HL-60 (cell line): ENCODE data around the gene CABP2.
"Not testable (repeated sequence)": the region's sequence is repeated elsewhere in the genome, so short reads cannot be mapped to it uniquely, and the experiment has no call there.

Experiments
- DNase-seq, 2 experiments: peaks; one replicate each; pipeline ENCODE4 v3.0.0-alpha.2; 2010 to 2020; ENCODE audit warnings: low read depth in 1 of 2, low spot score in 1 of 2
- H3K27ac ChIP-seq: fragments of 250-450 bp; sonication (Bioruptor Pico); replicated peaks from 2 replicates; pipeline ENCODE4 v1.5.1; 2020; ENCODE audit warnings: mild to moderate bottlenecking, moderate library complexity
- H3K27me3 ChIP-seq: fragments of 250-450 bp; sonication (Bioruptor Pico); 2 replicates; pipeline ENCODE4 v1.5.1; 2021; ENCODE audit warnings: mild to moderate bottlenecking, moderate library complexity; ENCODE audit not compliant: insufficient read depth, poor library complexity, severe bottlenecking
- H3K4me3 ChIP-seq: replicated peaks from 2 replicates; pipeline ENCODE4 v1.5.1; 2011; ENCODE audit warnings: mild to moderate bottlenecking, control low read depth, low read length; ENCODE audit not compliant: insufficient read depth
- CTCF ChIP-seq: IDR thresholded peaks from one replicate; pipeline ENCODE4 v1.5.1; 2011; ENCODE audit warnings: low read length, control low read depth, inconsistent platforms; ENCODE audit not compliant: insufficient read depth
- GABPA ChIP-seq: IDR thresholded peaks from 2 replicates; pipeline ENCODE4 v1.6.1; 2012; ENCODE audit warnings: low read depth
- POLR2AphosphoS5 ChIP-seq: IDR thresholded peaks from 2 replicates; pipeline ENCODE4 v1.6.1; 2012; ENCODE audit warnings: low read depth
- REST ChIP-seq: IDR thresholded peaks from 2 replicates; pipeline ENCODE4 v1.6.1; 2012; ENCODE audit warnings: low read depth; ENCODE audit not compliant: insufficient replicate concordance
- SPI1 ChIP-seq: IDR thresholded peaks from 2 replicates; pipeline ENCODE4 v1.6.1; 2012; ENCODE audit warnings: low read depth, mild to moderate bottlenecking, borderline replicate concordance

CABP2 gene

DNA sequence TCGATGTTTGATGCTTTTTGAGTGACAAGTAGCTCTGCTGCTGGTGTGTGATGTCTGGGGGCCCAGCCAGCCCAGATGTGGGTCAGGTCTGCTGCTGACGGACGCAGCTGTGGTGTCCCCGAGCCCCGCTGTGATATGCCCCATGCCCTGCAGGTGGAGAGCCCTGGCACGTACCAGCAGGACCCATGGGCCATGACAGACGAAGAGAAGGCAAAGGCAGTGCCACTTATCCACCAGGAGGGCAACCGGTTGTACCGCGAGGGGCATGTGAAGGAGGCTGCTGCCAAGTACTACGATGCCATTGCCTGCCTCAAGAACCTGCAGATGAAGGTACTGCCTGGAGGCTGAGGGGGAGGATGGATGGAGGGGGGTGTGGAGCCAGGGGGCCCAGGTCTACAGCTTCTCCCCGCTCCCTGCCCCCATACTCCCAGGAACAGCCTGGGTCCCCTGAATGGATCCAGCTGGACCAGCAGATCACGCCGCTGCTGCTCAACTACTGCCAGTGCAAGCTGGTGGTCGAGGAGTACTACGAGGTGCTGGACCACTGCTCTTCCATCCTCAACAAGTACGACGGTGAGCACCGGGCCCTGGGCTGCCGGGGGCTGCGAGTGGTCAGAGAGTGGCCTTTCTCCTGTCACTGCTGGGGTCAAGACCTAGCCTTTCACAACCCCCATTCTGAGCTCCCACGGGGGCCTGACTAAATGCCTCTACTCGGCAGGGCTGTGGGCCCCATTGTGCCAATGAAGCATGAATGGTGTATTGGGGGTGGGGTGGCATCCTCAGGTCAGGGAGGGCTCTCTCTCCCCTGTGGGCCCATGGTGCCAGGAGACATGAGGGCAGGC, 33.1 kb downstream of the CABP2 start:
- no peak overlapping the region for H3K27ac ChIP-seq
- H3K27me3 ChIP-seq: no peaks in the 10 kb centered on the region
- DNase-seq: no peak
- TF ChIP-seq GABPA (no peak), CTCF (no peak), REST (no peak), POLR2AphosphoS5 (no peak), SPI1 (no peak)
- H3K4me3 ChIP-seq: no peak overlapping the region

DNA sequence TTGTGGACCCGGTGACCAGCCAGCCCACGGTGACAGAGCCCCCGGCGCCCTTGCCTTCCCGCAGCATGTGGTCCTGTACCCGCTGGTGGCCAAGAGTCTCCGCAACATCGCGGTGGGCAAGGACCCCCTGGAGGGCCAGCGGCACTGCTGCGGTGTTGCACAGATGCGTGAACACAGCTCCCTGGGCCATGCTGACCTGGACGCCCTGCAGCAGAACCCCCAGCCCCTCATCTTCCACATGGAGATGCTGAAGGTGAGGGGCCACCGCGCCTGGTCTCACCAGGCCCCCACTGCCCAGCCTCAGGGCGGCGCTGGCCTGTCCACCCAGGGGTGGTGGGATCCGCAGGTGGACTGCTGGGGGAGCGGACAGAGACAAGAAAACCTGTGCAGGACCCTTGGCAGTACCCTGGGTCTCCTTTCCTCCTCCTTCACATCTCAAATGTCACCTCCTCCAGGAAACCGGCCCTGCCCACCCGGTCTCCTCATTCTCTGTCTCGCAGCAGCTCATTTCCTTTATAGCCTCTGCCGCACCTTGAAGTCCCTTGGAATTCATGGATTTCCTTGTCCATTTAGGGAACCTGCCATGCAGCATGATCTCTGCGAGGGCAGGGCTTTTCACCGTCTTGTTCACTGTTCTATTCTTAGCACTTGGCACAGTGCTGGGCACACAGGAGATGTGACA, 33.9 kb downstream of the CABP2 start:
- H3K27ac ChIP-seq: no peak overlapping the region
- no peak for TF ChIP-seq CTCF
- no peak for TF ChIP-seq REST
- TF ChIP-seq POLR2AphosphoS5: no peak
- no peak for TF ChIP-seq SPI1
- no peak overlapping the region for H3K4me3 ChIP-seq
- H3K27me3 ChIP-seq: no peaks in the 10 kb centered on the region
- no peak for DNase-seq

DNA sequence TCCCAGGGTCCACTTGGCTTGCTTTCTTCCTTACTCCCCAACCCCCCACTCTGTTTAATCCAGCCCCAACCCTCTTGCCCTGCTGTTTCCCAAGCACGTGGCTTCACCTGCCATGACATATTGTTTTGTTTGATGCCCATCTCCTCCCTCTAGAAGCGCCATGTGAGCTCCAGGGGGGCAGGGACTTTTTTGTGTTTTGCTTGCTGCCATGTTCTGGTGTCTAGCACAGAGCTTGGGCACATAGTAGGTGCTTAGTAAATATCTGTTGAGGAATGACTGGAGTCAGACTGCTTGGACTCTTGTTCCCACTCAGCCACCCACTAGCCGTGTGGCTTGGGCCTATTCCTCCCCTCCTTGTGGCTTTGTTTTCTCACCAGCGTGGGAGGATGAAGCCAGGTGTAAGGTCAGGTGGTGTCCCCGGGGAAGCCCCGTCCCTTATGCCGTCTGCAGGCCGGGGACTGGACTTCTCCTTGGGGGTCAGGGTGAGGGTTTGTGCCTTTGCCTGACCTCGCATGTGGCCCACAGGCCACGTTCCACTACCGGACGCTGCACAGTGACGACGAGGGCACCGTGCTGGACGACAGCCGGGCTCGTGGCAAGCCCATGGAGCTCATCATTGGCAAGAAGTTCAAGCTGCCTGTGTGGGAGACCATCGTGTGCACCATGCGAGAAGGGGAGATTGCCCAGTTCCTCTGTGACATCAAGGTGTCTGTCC, 36.6 kb downstream of the CABP2 start:
- Histone ChIP-seq H3K27me3 (no peaks in the 10 kb centered on the region), H3K27ac (no peak overlapping the region), H3K4me3 (no peak overlapping the region)
- TF ChIP-seq GABPA (no peak), CTCF (no peak), POLR2AphosphoS5 (no peak)
- no peak for DNase-seq

GRCh38 chr11:67485873-67486361, 37.3 kb downstream of the CABP2 start:
- not testable (repeated sequence) for H3K27me3 ChIP-seq, H3K27ac ChIP-seq, H3K4me3 ChIP-seq, DNase-seq
